PC-9 (cell line): ENCODE data around the gene FOXP3.

Experiments
- CTCF ChIP-seq: fragments of 200-600 bp; sonication (generic); conservative IDR thresholded peaks from 2 replicates; pipeline ENCODE4 v1.6.1; 2017; ENCODE audit warnings: mixed run types, antibody characterized with exemption, mild to moderate bottlenecking, moderate library complexity
- EZH2 ChIP-seq: fragments of 200-600 bp; sonication (generic); IDR thresholded peaks from 2 replicates; pipeline ENCODE4 v1.8.0; 2017; ENCODE audit warnings: antibody characterized with exemption, low read depth

DNA sequence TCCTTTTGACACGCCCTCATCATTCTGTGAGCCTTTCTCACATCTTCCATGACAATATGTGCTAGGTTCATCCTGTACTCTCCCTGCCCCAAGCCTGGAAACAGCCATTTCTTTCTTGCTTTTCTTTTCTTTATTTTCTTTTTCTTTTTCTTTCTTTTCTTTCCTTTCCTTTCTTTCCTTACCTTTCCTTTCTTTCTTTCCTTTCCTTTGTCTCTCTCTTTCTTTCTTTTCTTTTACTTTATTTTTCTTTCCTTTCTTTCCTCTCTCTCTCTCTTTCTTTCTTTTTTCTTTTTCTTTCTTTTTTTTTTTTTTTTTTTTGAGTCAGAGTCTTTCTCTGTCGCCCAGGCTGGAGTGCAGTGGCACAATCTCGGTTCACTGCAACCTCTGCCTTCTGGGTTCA is 19.7 kb upstream of the FOXP3 start:
- TF ChIP-seq CTCF (no peak), EZH2 (no peak)
